IMR-90 (cell line): ENCODE measurements around the gene TAF3. TPM values are rescaled to one million over a fixed set of nuclear protein-coding genes. Genes with fewer than 3 reads are reported as not detected.

ENCODE experiments used
- ATAC-seq: fragments of 200-7000 bp; cut with Tn5 transposase; 2 replicates; pipeline ENCODE4 v1.9.1; 2020; ENCODE audit warnings: low read depth, mild to moderate bottlenecking, moderate library complexity
- BruUV-seq: library from RNA; stranded (reverse); fragments of 400-500 nt; replicated peaks from 2 replicates; lab custom pipeline; 2021; lab: Mats Ljungman, UMichigan
- CTCF ChIA-PET: fragments of 300-600 bp; formaldehyde crosslinking; extraction: SDS; loops from one replicate; lab custom pipeline; 2021; ENCODE audit warnings: antibody characterized with exemption; lab: Yijun Ruan, JAX
- POLR2A ChIA-PET: fragments of 300-600 bp; sonication (Branson Sonifier 250); formaldehyde crosslinking; loops from one replicate; lab custom pipeline; 2022; ENCODE audit warnings: antibody characterized with exemption; ENCODE audit not compliant: unreplicated experiment; lab: Charles Lee
- DNase-seq: peaks from one replicate; pipeline ENCODE4 v3.0.0; 2013
- H2AFZ ChIP-seq: replicated peaks from 2 replicates; pipeline ENCODE3; 2013; ENCODE audit warnings: low read length, mild to moderate bottlenecking; ENCODE audit not compliant: poor library complexity
- H2AK5ac ChIP-seq: 2 replicates; pipeline ENCODE4 v1.6.1; 2013; ENCODE audit warnings: low read depth, low read length, inconsistent platforms
- H2AK9ac ChIP-seq: replicated peaks from 2 replicates; pipeline ENCODE3; 2013; ENCODE audit warnings: mild to moderate bottlenecking, low read depth, low read length, moderate library complexity; ENCODE audit not compliant: poor library complexity
- H2BK120ac ChIP-seq: 2 replicates; pipeline ENCODE4 v1.6.1; 2013; ENCODE audit warnings: low read depth, low read length, inconsistent platforms
- H2BK15ac ChIP-seq: 3 replicates; pipeline ENCODE4 v1.6.1; 2013; ENCODE audit warnings: low read depth, low read length, inconsistent platforms
- H2BK20ac ChIP-seq: 2 replicates; pipeline ENCODE4 v1.6.1; 2013; ENCODE audit warnings: low read depth, mild to moderate bottlenecking, inconsistent platforms, low read length, moderate library complexity
- H2BK5ac ChIP-seq: 2 replicates; pipeline ENCODE4 v1.6.1; 2013; ENCODE audit warnings: mild to moderate bottlenecking, low read depth, low read length, inconsistent platforms; ENCODE audit not compliant: poor library complexity, severe bottlenecking
- H3K14ac ChIP-seq: replicated peaks from 2 replicates; pipeline ENCODE4 v1.6.1; 2013; ENCODE audit warnings: low read depth, low read length, inconsistent platforms
- H3K18ac ChIP-seq: 2 replicates; pipeline ENCODE4 v1.6.1; 2013; ENCODE audit warnings: low read depth, low read length, control low read depth
- H3K23ac ChIP-seq: 2 replicates; pipeline ENCODE4 v1.6.1; 2013; ENCODE audit warnings: low read depth, low read length, inconsistent platforms
- H3K27ac ChIP-seq: 2 replicates; pipeline ENCODE4 v1.5.1; 2013; ENCODE audit warnings: mild to moderate bottlenecking, control low read depth, low read length; ENCODE audit not compliant: insufficient read depth
- H3K27me3 ChIP-seq: 2 replicates; pipeline ENCODE4 v1.6.1; 2013; ENCODE audit warnings: low read length; ENCODE audit not compliant: control insufficient read depth, insufficient read depth
- H3K36me3 ChIP-seq: 2 replicates; pipeline ENCODE4 v1.6.1; 2013; ENCODE audit warnings: low read length, mixed read lengths; ENCODE audit not compliant: control insufficient read depth, insufficient read depth
- H3K4ac ChIP-seq: 2 replicates; pipeline ENCODE4 v1.6.1; 2013; ENCODE audit warnings: low read depth, low read length, inconsistent platforms
- H3K4me1 ChIP-seq: 2 replicates; pipeline ENCODE4 v1.6.1; 2013; ENCODE audit warnings: low read length, mixed read lengths; ENCODE audit not compliant: control insufficient read depth, insufficient read depth
- H3K4me2 ChIP-seq: 2 replicates; pipeline ENCODE4 v1.6.1; 2013; ENCODE audit warnings: low read depth, mild to moderate bottlenecking, control low read depth, low read length, moderate library complexity
- H3K4me3 ChIP-seq: 2 replicates; pipeline ENCODE4 v1.5.1; 2013; ENCODE audit warnings: low read depth, mild to moderate bottlenecking, control low read depth, low read length, moderate library complexity; ENCODE audit not compliant: insufficient read depth
- H3K56ac ChIP-seq: 2 replicates; pipeline ENCODE4 v1.6.1; 2013; ENCODE audit warnings: low read length, inconsistent platforms; ENCODE audit not compliant: insufficient read depth; ENCODE audit errors: extremely low read depth
- H3K79me1 ChIP-seq, 2 experiments: 2 replicates each; pipeline ENCODE4 v1.6.1; 2013; ENCODE audit warnings: low read length in 2 of 2, inconsistent platforms in 1 of 2, low read depth in 1 of 2
- H3K9ac ChIP-seq: 2 replicates; pipeline ENCODE4 v1.6.1; 2013; ENCODE audit warnings: low read depth, low read length, control low read depth
- H3K9me1 ChIP-seq: 2 replicates; pipeline ENCODE4 v1.6.1; 2013; ENCODE audit warnings: low read length, inconsistent platforms; ENCODE audit not compliant: insufficient read depth
- H3K9me3 ChIP-seq: 2 replicates; pipeline ENCODE4 v1.6.1; 2013; ENCODE audit warnings: low read length; ENCODE audit not compliant: control insufficient read depth, insufficient read depth
- H4K20me1 ChIP-seq: 2 replicates; pipeline ENCODE4 v1.6.1; 2013; ENCODE audit warnings: low read length, inconsistent platforms; ENCODE audit not compliant: insufficient read depth
- H4K5ac ChIP-seq: 2 replicates; pipeline ENCODE4 v1.6.1; 2013; ENCODE audit warnings: mild to moderate bottlenecking, low read depth, low read length, control low read depth
- H4K8ac ChIP-seq, 2 experiments: 2 replicates each; pipeline ENCODE4 v1.6.1; 2013; ENCODE audit warnings: low read depth in 2 of 2, low read length in 2 of 2, control low read depth in 1 of 2, inconsistent platforms in 1 of 2
- H4K91ac ChIP-seq: 2 replicates; pipeline ENCODE4 v1.6.1; 2013; ENCODE audit warnings: low read depth, low read length, inconsistent platforms; ENCODE audit not compliant: insufficient read depth
- BHLHE40 ChIP-seq: fragments of 150-350 bp; IDR thresholded peaks from 2 replicates; pipeline ENCODE4 v1.6.1; 2016; ENCODE audit warnings: mild to moderate bottlenecking, low read depth, low read length
- CEBPB ChIP-seq: IDR thresholded peaks from 2 replicates; pipeline ENCODE4 v1.6.1; 2012; ENCODE audit warnings: low read depth, low read length, improper control_type of control experiment
- CTCF ChIP-seq: conservative IDR thresholded peaks from 2 replicates; pipeline ENCODE4 v1.5.1; 2012; ENCODE audit warnings: mild to moderate bottlenecking, low read depth, low read length, improper control_type of control experiment
- FOS ChIP-seq: fragments of 150-350 bp; IDR thresholded peaks from 2 replicates; pipeline ENCODE4 v1.6.1; 2016; ENCODE audit warnings: low read depth, low read length
- MAZ ChIP-seq: IDR thresholded peaks from 2 replicates; pipeline ENCODE4 v1.6.1; 2012; ENCODE audit warnings: low read depth, mild to moderate bottlenecking, low read length, improper control_type of control experiment, moderate library complexity, borderline replicate concordance
- MXI1 ChIP-seq: IDR thresholded peaks from 2 replicates; pipeline ENCODE4 v1.6.1; 2012; ENCODE audit warnings: low read depth, mild to moderate bottlenecking, low read length, moderate library complexity, borderline replicate concordance
- NFE2L2 ChIP-seq: fragments of 150-350 bp; IDR thresholded peaks from 2 replicates; pipeline ENCODE4 v1.6.1; 2016; ENCODE audit warnings: low read depth, mild to moderate bottlenecking, low read length
- RAD21 ChIP-seq: IDR thresholded peaks from 2 replicates; pipeline ENCODE4 v1.6.1; 2012; ENCODE audit warnings: low read length, improper control_type of control experiment
- RCOR1 ChIP-seq: IDR thresholded peaks from 2 replicates; pipeline ENCODE4 v1.6.1; 2012; ENCODE audit warnings: mild to moderate bottlenecking, low read length, improper control_type of control experiment; ENCODE audit not compliant: insufficient replicate concordance
- RFX5 ChIP-seq: IDR thresholded peaks from 2 replicates; pipeline ENCODE4 v1.8.0; 2012; ENCODE audit warnings: low read depth, mild to moderate bottlenecking, low read length, moderate library complexity
- USF2 ChIP-seq: fragments of 150-350 bp; IDR thresholded peaks from 2 replicates; pipeline ENCODE4 v1.6.1; 2017; ENCODE audit warnings: mild to moderate bottlenecking, antibody characterized with exemption, low read length, low read depth
- WGBS, 2 experiments: methylation state at CpG; one replicate each; pipeline versions ENCODE4 v1.1.5 to v1.1.7; 2013; ENCODE audit warnings: missing lambda C conversion rate in 2 of 2; ENCODE audit not compliant: insufficient read length in 1 of 2; ENCODE audit errors: extremely low coverage in 2 of 2; 5-methylcytosine and 5-hydroxymethylcytosine counted together
- dilution Hi-C: fragments of 300-500 bp; cut with HindIII; formaldehyde crosslinking; loops from one replicate; pipeline ENCODE4 v1.14.3; 2018; ENCODE audit warnings: low sequenced_read_pairs; ENCODE audit not compliant: unreplicated experiment
- in situ Hi-C: fragments of 300-500 bp; cut with MboI; formaldehyde crosslinking; loops from 3 replicates; pipeline ENCODE4 v1.14.3; 2019; ENCODE audit warnings: low sequenced_read_pairs, inconsistent platforms, mixed read lengths
- intact Hi-C: fragments of 100-400 bp; cut with micrococcal nuclease; formaldehyde crosslinking; loops from 2 replicates; pipeline ENCODE4 v1.10.0; 2022
- polyA plus RNA-seq, 3 experiments: library from polyadenylated mRNA; depleted of rRNA; stranded (reverse); fragments of >200 nt; gene quantifications; 2 replicates each; pipeline ENCODE4 v1.2.3, GENCODE V29; 2012; ENCODE audit warnings: low replicate concordance in 1 of 3
- total RNA-seq: library from RNA; depleted of rRNA; stranded (reverse); fragments of >200 nt; gene quantifications from 2 replicates; pipeline ENCODE4 v1.2.3, GENCODE V29; 2012

TAF3 gene
- total and polyA plus RNA-seq, 2 of the 4 experiments (the other 2 are of a cell fraction), result 1.4 to 2.3 TPM

GRCh38 chr10:8039321-8039881, 221.1 kb downstream of the TAF3 start:
- no peak overlapping the region for H3K4me2 ChIP-seq
- H4K8ac ChIP-seq, result no peak overlapping the region
- no TSS peak for BruUV-seq
- H3K79me1 ChIP-seq, result no peaks in the 10 kb centered on the region
- no peak for DNase-seq
- peaks cover 95% of the 10 kb centered on the region for H3K27me3 ChIP-seq
- no peak for TF ChIP-seq RFX5
- no peak for TF ChIP-seq RAD21
- no peak for TF ChIP-seq MXI1
- no peak for TF ChIP-seq MAZ
- TF ChIP-seq USF2, result no peak
- TF ChIP-seq NFE2L2, result no peak
- no peak for TF ChIP-seq FOS
- no peak for TF ChIP-seq RCOR1
- TF ChIP-seq BHLHE40, result no peak
- no peak for TF ChIP-seq CTCF
- TF ChIP-seq CEBPB, result no peak
- ChIA-PET CTCF (no interaction called here), POLR2A (no interaction called here)
- H2AFZ ChIP-seq, result no peak overlapping the region
- no peak overlapping the region for H4K91ac ChIP-seq
- H2AK9ac ChIP-seq, result no peak overlapping the region
- H2AK5ac ChIP-seq, result no peak overlapping the region
- in situ Hi-C loops, result no loop called here
- H4K20me1 ChIP-seq, result no peaks in the 10 kb centered on the region; the same call in 1 of the 2 replicates
- no peak overlapping the region for H2BK5ac ChIP-seq
- H3K36me3 ChIP-seq, result no peaks in the 10 kb centered on the region
- peaks cover 21% of the 10 kb centered on the region for H3K9me3 ChIP-seq
- no peak for ATAC-seq
- no peak overlapping the region for H3K4ac ChIP-seq
- WGBS, 2 experiments, result no CpG with 5 or more reads among the region's 10 CpGs
- H3K56ac ChIP-seq, result no peak overlapping the region
- no peak overlapping the region for H2BK15ac ChIP-seq
- intact Hi-C loops, result no loop called here
- no peak overlapping the region for H2BK120ac ChIP-seq
- dilution Hi-C loops, result no loop called here
- H3K14ac ChIP-seq, result no peak overlapping the region
- H3K4me1 ChIP-seq, result no peaks in the 10 kb centered on the region; the same call in 1 of the 2 replicates
- H2BK20ac ChIP-seq, result no peak overlapping the region
- no peak overlapping the region for H3K4me3 ChIP-seq
- no peak overlapping the region for H4K5ac ChIP-seq
- H3K18ac ChIP-seq, result no peak overlapping the region
- H3K9ac ChIP-seq, result no peak overlapping the region
- H3K9me1 ChIP-seq, result no peaks in the 10 kb centered on the region
- no peak overlapping the region for H3K23ac ChIP-seq
- H3K27ac ChIP-seq, result no peak overlapping the region
